Hepatocyte (in vitro differentiated cells): ENCODE measurements around the gene JMJD7.

Experiments used
- EZH2 ChIP-seq: fragments of 200-600 bp; sonication (generic); IDR thresholded peaks from 2 replicates; pipeline ENCODE4 v1.6.1; 2016; ENCODE audit warnings: antibody characterized with exemption, mild to moderate bottlenecking, borderline replicate concordance
- EZH2phosphoT487 ChIP-seq: fragments of 200-600 bp; sonication (generic); IDR thresholded peaks from one replicate; pipeline ENCODE4 v1.6.1; 2018; ENCODE audit warnings: antibody characterized with exemption, mild to moderate bottlenecking, low read depth, moderate library complexity; ENCODE audit not compliant: unreplicated experiment, severe bottlenecking
- TF ChIP-seq, protein P1 (sequence below): fragments of 200-600 bp; sonication (generic); IDR thresholded peaks from 2 replicates; pipeline ENCODE4 v1.5.1; 2016; ENCODE audit warnings: antibody characterized with exemption, mild to moderate bottlenecking; ENCODE audit not compliant: poor library complexity

DNA sequence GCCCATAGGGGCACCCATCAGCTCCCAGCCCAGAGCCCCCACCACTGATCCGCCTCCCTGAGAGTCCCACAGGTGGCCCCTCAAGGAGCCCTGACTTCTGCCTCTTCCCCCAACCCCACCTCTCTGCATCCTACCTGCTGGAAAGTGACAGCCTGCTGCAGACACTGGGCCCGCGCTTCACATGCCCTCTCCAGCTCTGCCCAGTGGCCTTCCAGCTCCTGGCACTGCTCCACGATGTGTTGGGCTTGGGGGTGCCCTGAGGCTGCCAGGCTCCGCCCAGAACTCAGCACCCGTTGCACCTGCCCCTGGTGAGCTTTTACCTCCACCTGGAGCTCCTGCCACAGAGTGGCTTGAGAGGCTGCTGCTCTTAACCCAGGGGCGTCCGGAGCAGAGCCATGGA, 45.8 kb downstream of the JMJD7 start:
- TF ChIP-seq, protein P1, sequence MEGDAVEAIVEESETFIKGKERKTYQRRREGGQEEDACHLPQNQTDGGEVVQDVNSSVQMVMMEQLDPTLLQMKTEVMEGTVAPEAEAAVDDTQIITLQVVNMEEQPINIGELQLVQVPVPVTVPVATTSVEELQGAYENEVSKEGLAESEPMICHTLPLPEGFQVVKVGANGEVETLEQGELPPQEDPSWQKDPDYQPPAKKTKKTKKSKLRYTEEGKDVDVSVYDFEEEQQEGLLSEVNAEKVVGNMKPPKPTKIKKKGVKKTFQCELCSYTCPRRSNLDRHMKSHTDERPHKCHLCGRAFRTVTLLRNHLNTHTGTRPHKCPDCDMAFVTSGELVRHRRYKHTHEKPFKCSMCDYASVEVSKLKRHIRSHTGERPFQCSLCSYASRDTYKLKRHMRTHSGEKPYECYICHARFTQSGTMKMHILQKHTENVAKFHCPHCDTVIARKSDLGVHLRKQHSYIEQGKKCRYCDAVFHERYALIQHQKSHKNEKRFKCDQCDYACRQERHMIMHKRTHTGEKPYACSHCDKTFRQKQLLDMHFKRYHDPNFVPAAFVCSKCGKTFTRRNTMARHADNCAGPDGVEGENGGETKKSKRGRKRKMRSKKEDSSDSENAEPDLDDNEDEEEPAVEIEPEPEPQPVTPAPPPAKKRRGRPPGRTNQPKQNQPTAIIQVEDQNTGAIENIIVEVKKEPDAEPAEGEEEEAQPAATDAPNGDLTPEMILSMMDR, result no peak
- no peak for TF ChIP-seq EZH2phosphoT487
- no peak for TF ChIP-seq EZH2
